H1 (cell line): ENCODE data around the gene MAGED2. TPM values are rescaled to one million over a fixed set of nuclear protein-coding genes. Genes with fewer than 3 reads are reported as not detected.
A peak's percentile ranks its signal among the peaks of the same experiment; 100 is the strongest.

Experiments
- CTCF ChIA-PET: fragments of 300-600 bp; sonication (Branson Sonifier 250); formaldehyde crosslinking; loops from one replicate; lab custom pipeline; 2021; ENCODE audit not compliant: partially characterized antibody; lab: Charles Lee
- POLR2A ChIA-PET: fragments of 300-600 bp; sonication (Branson Sonifier 250); formaldehyde crosslinking; loops from one replicate; lab custom pipeline; 2021; ENCODE audit warnings: inconsistent platforms; ENCODE audit not compliant: partially characterized antibody; lab: Charles Lee
- DNase-seq, 2 experiments: peaks; one replicate each; pipeline versions ENCODE4 v3.0.0 to v3.0.0-alpha.2; 2010 to 2022; ENCODE audit warnings: low spot score in 2 of 2, low read depth in 1 of 2, mixed read lengths in 1 of 2
- FAIRE-seq: peaks from 2 replicates; lab custom pipeline; 2011; peaks lifted over from hg19 to GRCh38; lab: Jason Lieb, UNC
- H2AFZ ChIP-seq: 2 replicates; pipeline ENCODE4 v1.8.1; 2012; ENCODE audit warnings: low read length, inconsistent platforms
- H2AK5ac ChIP-seq: 2 replicates; pipeline ENCODE4 v1.6.1; 2013; ENCODE audit warnings: low read depth, low read length
- H2BK120ac ChIP-seq: replicated peaks from 2 replicates; pipeline ENCODE3; 2013; ENCODE audit warnings: low read depth, low read length, inconsistent platforms
- H2BK12ac ChIP-seq: 2 replicates; pipeline ENCODE4 v1.6.1; 2013; ENCODE audit warnings: low read depth, low read length
- H2BK15ac ChIP-seq: 2 replicates; pipeline ENCODE4 v1.6.1; 2013; ENCODE audit warnings: low read length
- H2BK20ac ChIP-seq: 2 replicates; pipeline ENCODE4 v1.6.1; 2013; ENCODE audit warnings: low read length
- H2BK5ac ChIP-seq: 2 replicates; pipeline ENCODE4 v1.6.1; 2013; ENCODE audit warnings: low read depth, low read length
- H3K14ac ChIP-seq: 2 replicates; pipeline ENCODE4 v1.6.1; 2013; ENCODE audit warnings: inconsistent platforms; ENCODE audit not compliant: insufficient read length
- H3K18ac ChIP-seq: 2 replicates; pipeline ENCODE4 v1.6.1; 2013; ENCODE audit warnings: low read length; ENCODE audit errors: extremely low read depth
- H3K23ac ChIP-seq: 2 replicates; pipeline ENCODE4 v1.6.1; 2013; ENCODE audit warnings: inconsistent platforms; ENCODE audit not compliant: insufficient read length
- H3K23me2 ChIP-seq: 2 replicates; pipeline ENCODE4 v1.6.1; 2013; ENCODE audit warnings: low read depth, low read length
- H3K27ac ChIP-seq: 2 replicates; pipeline ENCODE4 v1.6.1; 2011; ENCODE audit warnings: low read depth, low read length, inconsistent platforms
- H3K27me3 ChIP-seq, 4 experiments: replicated peaks in 1 of 4; 1 replicate in 1 of 4; 2 replicates in 3 of 4; pipeline versions ENCODE4 v1.6.1 to v1.8.1; 2011 to 2013; ENCODE audit warnings: low read length in 3 of 4, mild to moderate bottlenecking in 3 of 4, inconsistent platforms in 2 of 4, mixed read lengths in 2 of 4, moderate library complexity in 1 of 4; ENCODE audit not compliant: control insufficient read depth in 3 of 4, insufficient read depth in 3 of 4; ENCODE audit errors: extremely low read depth in 1 of 4
- H3K36me3 ChIP-seq, 4 experiments: 2 replicates each; pipeline versions ENCODE4 v1.6.1 to v1.8.1; 2011 to 2013; ENCODE audit warnings: mild to moderate bottlenecking in 4 of 4, low read length in 3 of 4, moderate library complexity in 2 of 4, control low read depth in 1 of 4, inconsistent platforms in 1 of 4; ENCODE audit not compliant: insufficient read depth in 4 of 4, control insufficient read depth in 2 of 4
- H3K4ac ChIP-seq: replicated peaks from 2 replicates; pipeline ENCODE3; 2013; ENCODE audit warnings: low read length, low read depth, mixed read lengths, inconsistent platforms; ENCODE audit not compliant: insufficient read length
- H3K4me1 ChIP-seq, 4 experiments: replicated peaks in 1 of 4; 1 replicate in 1 of 4; 2 replicates in 3 of 4; pipeline versions ENCODE4 v1.6.1 to v1.8.1; 2011 to 2013; ENCODE audit warnings: low read length in 3 of 4, inconsistent platforms in 2 of 4, mixed read lengths in 1 of 4; ENCODE audit not compliant: insufficient read depth in 4 of 4, control insufficient read depth in 3 of 4
- H3K4me2 ChIP-seq, 2 experiments: 2 replicates each; pipeline versions ENCODE4 v1.6.1 to v1.8.1; 2011 to 2013; ENCODE audit warnings: low read depth in 2 of 2, low read length in 2 of 2, control low read depth in 1 of 2, inconsistent platforms in 1 of 2, mild to moderate bottlenecking in 1 of 2; ENCODE audit not compliant: insufficient read depth in 1 of 2
- H3K4me3 ChIP-seq, 4 experiments: fragments of 200-600, 300-600 bp in 1 of 4; sonication (generic), shearing (Covaris generic), sonication (Bioruptor Twin) in 1 of 4; 2 replicates each; pipeline versions ENCODE4 v1.5.1 to v1.8.1; 2011 to 2016; ENCODE audit warnings: low read length in 4 of 4, low read depth in 3 of 4, control low read depth in 2 of 4, inconsistent platforms in 2 of 4, mild to moderate bottlenecking in 2 of 4, mixed read lengths in 1 of 4, moderate library complexity in 1 of 4; ENCODE audit not compliant: insufficient read depth in 2 of 4; ENCODE audit errors: extremely low read depth in 1 of 4
- H3K56ac ChIP-seq: replicated peaks from 2 replicates; pipeline ENCODE3; 2013; ENCODE audit warnings: low read depth, mild to moderate bottlenecking, mixed read lengths, low read length, inconsistent platforms; ENCODE audit not compliant: insufficient read length
- H3K79me1 ChIP-seq: 2 replicates; pipeline ENCODE4 v1.6.1; 2013; ENCODE audit warnings: low read depth, low read length, control low read depth
- H3K79me2 ChIP-seq, 2 experiments: 2 replicates each; pipeline versions ENCODE4 v1.6.1 to v1.8.1; 2012 to 2013; ENCODE audit warnings: low read length in 2 of 2, mild to moderate bottlenecking in 2 of 2, inconsistent platforms in 1 of 2; ENCODE audit not compliant: insufficient read depth in 2 of 2, control insufficient read depth in 1 of 2
- H3K9ac ChIP-seq, 4 experiments: replicated peaks in 1 of 4; 1 replicate in 1 of 4; 2 replicates in 3 of 4; pipeline versions ENCODE4 v1.6.1 to v1.8.1; 2011 to 2013; ENCODE audit warnings: low read depth in 3 of 4, low read length in 3 of 4, control low read depth in 2 of 4, mild to moderate bottlenecking in 2 of 4, moderate library complexity in 2 of 4, inconsistent platforms in 1 of 4; ENCODE audit errors: extremely low read depth in 1 of 4
- H3K9me3 ChIP-seq, 2 experiments: 2 replicates each; pipeline versions ENCODE4 v1.6.1 to v1.8.1; 2012 to 2013; ENCODE audit warnings: mild to moderate bottlenecking in 2 of 2, moderate library complexity in 2 of 2, control low read depth in 1 of 2, inconsistent platforms in 1 of 2, low read depth in 1 of 2, low read length in 1 of 2, mixed read lengths in 1 of 2; ENCODE audit not compliant: insufficient read depth in 2 of 2
- H4K20me1 ChIP-seq, 2 experiments: replicated peaks in 1 of 2; 2 replicates each; pipeline versions ENCODE3 to v1.8.1; 2011 to 2013; ENCODE audit warnings: inconsistent platforms in 2 of 2, low read length in 2 of 2, mild to moderate bottlenecking in 1 of 2; ENCODE audit not compliant: insufficient read depth in 2 of 2, control insufficient read depth in 1 of 2
- H4K5ac ChIP-seq: 2 replicates; pipeline ENCODE4 v1.6.1; 2013; ENCODE audit warnings: low read length, low read depth, mixed read lengths, inconsistent platforms; ENCODE audit not compliant: insufficient read length
- H4K8ac ChIP-seq: 2 replicates; pipeline ENCODE4 v1.8.0; 2013; ENCODE audit warnings: mild to moderate bottlenecking, moderate library complexity, low read length, inconsistent platforms; ENCODE audit not compliant: insufficient read depth; ENCODE audit errors: extremely low read depth
- H4K91ac ChIP-seq: replicated peaks from 2 replicates; pipeline ENCODE3; 2013; ENCODE audit warnings: low read length, mixed read lengths, inconsistent platforms; ENCODE audit not compliant: insufficient read length
- CTBP2 ChIP-seq: IDR thresholded peaks from 2 replicates; pipeline ENCODE4 v1.7.0; 2011; ENCODE audit warnings: borderline replicate concordance, mild to moderate bottlenecking, moderate library complexity, mixed read lengths, low read length; ENCODE audit not compliant: insufficient read depth, insufficient read length
- EGR1 ChIP-seq: IDR thresholded peaks from 2 replicates; pipeline ENCODE4 v1.6.1; 2011; ENCODE audit warnings: low read depth, low read length, borderline replicate concordance
- KDM4A ChIP-seq: IDR thresholded peaks from one replicate; pipeline ENCODE4 v1.7.1; 2012; ENCODE audit warnings: low read depth, mild to moderate bottlenecking, moderate library complexity, low read length, inconsistent platforms; ENCODE audit not compliant: severe bottlenecking
- RAD21 ChIP-seq, 2 experiments: IDR thresholded peaks in 1 of 2; conservative IDR thresholded peaks in 1 of 2; 2 replicates each; pipeline ENCODE4 v1.6.1; 2011; ENCODE audit warnings: low read depth in 2 of 2, low read length in 2 of 2, improper control_type of control experiment in 1 of 2, inconsistent platforms in 1 of 2, mild to moderate bottlenecking in 1 of 2, moderate library complexity in 1 of 2
- SRF ChIP-seq: IDR thresholded peaks from 2 replicates; pipeline ENCODE4 v1.6.1; 2011; ENCODE audit warnings: mild to moderate bottlenecking, low read depth, low read length, moderate library complexity
- SUZ12 ChIP-seq: fragments of 200-600 bp; sonication (generic); IDR thresholded peaks from 2 replicates; pipeline ENCODE4 v1.6.1; 2012; ENCODE audit warnings: mild to moderate bottlenecking, inconsistent platforms, low read length, moderate library complexity, mixed read lengths
- WGBS, 2 experiments: shearing (Covaris generic) in 1 of 2; methylation state at CpG; one replicate each; pipeline versions ENCODE4 v1.1.6 to v1.1.7; 2013 to 2015; ENCODE audit warnings: low lambda C conversion rate in 2 of 2, mixed read lengths in 2 of 2, inconsistent platforms in 1 of 2, low coverage in 1 of 2, missing lambda C conversion rate in 1 of 2; ENCODE audit not compliant: insufficient replicate concordance in 2 of 2, insufficient coverage in 1 of 2, insufficient read length in 1 of 2; ENCODE audit errors: extremely low coverage in 1 of 2, missing lambda C conversion rate in 1 of 2; 5-methylcytosine and 5-hydroxymethylcytosine counted together
- polyA plus RNA-seq, 7 experiments: library from polyadenylated mRNA; depleted of rRNA in 3 of 7; stranded (reverse) in 5 of 7; unstranded in 2 of 7; fragments of >200 nt in 5 of 7; fragments of 200-250 nt in 2 of 7; gene quantifications; 1 replicate in 5 of 7; 2 replicates in 1 of 7; 4 replicates in 1 of 7; pipeline versions ENCODE4 v1.2.1 to v1.2.3, GENCODE V29; 2011 to 2013; ENCODE audit warnings: missing spikeins in 2 of 7, mixed read lengths in 2 of 7
- total RNA-seq: library from RNA; stranded (reverse); fragmentation: NEBNext Ultra II Directional; extraction: Animal tissue kit (Norgen Biotek cat#: 25700); gene quantifications from 2 replicates; pipeline ENCODE4 v1.2.1, GENCODE V29; 2021

Gene MAGED2
- total and polyA plus RNA-seq, 2 of the 8 experiments (the other 6 are each of a cell fraction or from before 2014, with no cell fraction given), result 83.3 to 120 TPM

- Histone ChIP-seq H3K14ac (no peak overlapping the region), H2BK15ac (no peak overlapping the region), H2BK120ac (no peak overlapping the region), H4K5ac (no peak overlapping the region), H3K23me2 (no peaks in the 10 kb centered on the region), H3K18ac (no peak overlapping the region), H3K79me2 (no peaks in the 10 kb centered on the region), H3K4me3 (no peak overlapping the region), H4K8ac (no peak overlapping the region; the same call in 1 of the 2 replicates), H3K36me3 (no peaks in the 10 kb centered on the region), H3K4me1 (peaks cover 0 to 2% (median 0%) of the 10 kb centered on the region in 4 experiments; a peak in 2 of 7 replicates), H2BK20ac (no peak overlapping the region), H2AFZ (peak overlapping the region; percentile 22; the same call in 1 of the 2 replicates), H2BK12ac (no peak overlapping the region), H3K79me1 (no peaks in the 10 kb centered on the region), H3K4me2 (no peak overlapping the region), H3K23ac (no peak overlapping the region), H3K4ac (no peak overlapping the region), H3K56ac (no peak overlapping the region), H3K9ac (no peak overlapping the region), H3K27me3 (no peaks in the 10 kb centered on the region), H3K27ac (no peak overlapping the region), H3K9me3 (no peaks in the 10 kb centered on the region), H4K20me1 (no peaks in the 10 kb centered on the region), H4K91ac (no peak overlapping the region), H2BK5ac (no peak overlapping the region), H2AK5ac (no peak overlapping the region)
- FAIRE-seq (no peak), DNase-seq (no peak)
- WGBS, 2 experiments, result 89% methylated on average over 1 of the region's 3 CpGs; no CpG with 5 or more reads in 1 of the 2 experiments
- ChIA-PET CTCF (no interaction called here), POLR2A (no interaction called here)
- no peak for TF ChIP-seq KDM4A
- no peak for TF ChIP-seq CTBP2
- TF ChIP-seq SUZ12, result no peak
- TF ChIP-seq EGR1, result no peak
- TF ChIP-seq SRF, result no peak
- no peak for TF ChIP-seq RAD21 (IDR thresholded peaks at IDR 0.05 in 1 of 2, conservative IDR thresholded peaks at IDR 0.05 in 1 of 2; ENCODE audit: low read depth in 2 of 2, low read length in 2 of 2)
Observed at GRCh38 chrX:54838583-54838982, 31.0 kb downstream of the MAGED2 start.
